GM12873 (cell line): Measurements from ENCODE around the gene MAP3K12.

Experiments used
- TF ChIP-seq, protein P1 (sequence below): IDR thresholded peaks from 2 replicates; pipeline ENCODE4 v1.5.1; 2012; ENCODE audit warnings: low read depth, mild to moderate bottlenecking, moderate library complexity, low read length, control low read depth; ENCODE audit not compliant: insufficient read depth; ENCODE audit errors: missing control alignments

MAP3K12 gene

DNA sequence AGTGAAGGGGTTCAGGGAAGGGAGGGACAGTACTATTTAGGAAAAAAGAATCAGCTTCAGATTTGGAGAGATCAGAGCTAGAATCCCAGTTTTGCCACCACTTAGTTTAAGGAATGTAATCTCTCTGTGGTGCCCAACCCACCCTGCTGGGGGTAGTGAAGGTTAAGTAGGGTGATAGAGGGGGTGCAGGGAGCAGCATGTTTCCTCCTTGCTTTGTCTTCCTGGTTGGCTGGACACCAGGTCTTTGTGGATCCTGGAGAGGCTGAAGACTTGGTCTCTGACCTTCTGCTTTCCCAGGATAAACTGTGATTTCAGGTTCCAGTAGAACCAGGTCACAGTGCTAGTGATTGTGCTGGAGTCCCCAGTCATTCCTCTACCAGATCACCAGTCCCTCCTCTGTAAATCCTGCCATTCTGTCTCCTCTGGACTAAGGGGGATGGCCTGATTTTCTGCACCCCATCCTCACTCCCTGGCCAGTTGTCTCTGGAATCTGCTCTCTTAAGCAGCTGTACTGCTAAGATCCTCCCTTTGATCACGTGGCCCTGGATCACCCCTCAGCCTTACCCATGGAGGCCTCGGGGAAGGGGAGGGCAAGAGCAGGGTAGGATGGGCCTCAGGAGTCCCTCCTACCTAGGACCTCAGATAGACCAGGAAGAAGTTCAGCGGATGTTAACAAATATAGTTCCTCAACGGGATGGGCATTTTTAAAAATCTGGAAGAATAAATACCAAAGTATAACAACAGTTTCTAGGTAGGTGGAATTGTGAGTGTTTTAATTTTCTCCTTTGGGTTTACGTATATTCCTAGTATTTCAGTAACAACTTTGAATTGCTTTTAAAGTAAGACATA lies 3.1 kb downstream of the MAP3K12 start:
- TF ChIP-seq, protein P1, sequence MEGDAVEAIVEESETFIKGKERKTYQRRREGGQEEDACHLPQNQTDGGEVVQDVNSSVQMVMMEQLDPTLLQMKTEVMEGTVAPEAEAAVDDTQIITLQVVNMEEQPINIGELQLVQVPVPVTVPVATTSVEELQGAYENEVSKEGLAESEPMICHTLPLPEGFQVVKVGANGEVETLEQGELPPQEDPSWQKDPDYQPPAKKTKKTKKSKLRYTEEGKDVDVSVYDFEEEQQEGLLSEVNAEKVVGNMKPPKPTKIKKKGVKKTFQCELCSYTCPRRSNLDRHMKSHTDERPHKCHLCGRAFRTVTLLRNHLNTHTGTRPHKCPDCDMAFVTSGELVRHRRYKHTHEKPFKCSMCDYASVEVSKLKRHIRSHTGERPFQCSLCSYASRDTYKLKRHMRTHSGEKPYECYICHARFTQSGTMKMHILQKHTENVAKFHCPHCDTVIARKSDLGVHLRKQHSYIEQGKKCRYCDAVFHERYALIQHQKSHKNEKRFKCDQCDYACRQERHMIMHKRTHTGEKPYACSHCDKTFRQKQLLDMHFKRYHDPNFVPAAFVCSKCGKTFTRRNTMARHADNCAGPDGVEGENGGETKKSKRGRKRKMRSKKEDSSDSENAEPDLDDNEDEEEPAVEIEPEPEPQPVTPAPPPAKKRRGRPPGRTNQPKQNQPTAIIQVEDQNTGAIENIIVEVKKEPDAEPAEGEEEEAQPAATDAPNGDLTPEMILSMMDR, result no peak

DNA sequence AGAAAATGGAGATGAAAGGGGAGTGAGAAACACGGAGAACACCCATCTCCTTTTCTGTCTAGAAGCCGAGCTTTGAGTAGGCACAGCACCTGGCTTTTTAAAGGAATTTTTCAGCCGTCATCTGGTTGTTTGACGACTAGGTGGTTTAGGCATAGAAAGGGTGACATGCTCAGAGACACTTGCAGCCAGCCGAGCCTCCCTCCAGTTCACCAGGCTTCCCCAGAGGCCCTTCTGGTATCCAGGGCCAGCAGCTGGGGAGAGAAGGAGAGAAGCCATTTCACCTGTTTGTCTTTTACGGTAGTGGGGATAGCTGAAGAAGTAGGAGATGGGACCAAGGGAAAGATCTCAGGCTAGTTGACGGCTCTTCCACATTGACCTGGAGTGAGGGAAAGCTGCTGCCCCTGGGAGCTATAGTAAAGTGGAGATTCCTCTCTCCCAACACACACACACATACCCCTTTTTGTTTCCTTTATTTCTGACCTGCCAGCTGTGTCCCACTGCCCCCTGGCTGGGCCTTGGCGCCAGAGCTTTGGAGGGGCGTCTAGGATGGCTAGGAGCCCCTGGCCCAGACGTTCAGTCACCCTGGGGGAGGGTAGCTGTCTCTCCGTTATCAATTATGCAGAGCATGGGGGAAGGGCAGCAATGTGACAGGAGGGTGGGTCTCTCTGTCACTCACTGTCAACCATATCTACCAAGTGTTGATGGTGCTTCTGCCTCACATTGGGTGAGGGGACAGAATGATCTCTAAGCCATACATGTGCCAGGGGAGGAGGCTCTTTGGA lies 5.5 kb downstream of the MAP3K12 start:
- TF ChIP-seq, protein P1, result no peak

DNA sequence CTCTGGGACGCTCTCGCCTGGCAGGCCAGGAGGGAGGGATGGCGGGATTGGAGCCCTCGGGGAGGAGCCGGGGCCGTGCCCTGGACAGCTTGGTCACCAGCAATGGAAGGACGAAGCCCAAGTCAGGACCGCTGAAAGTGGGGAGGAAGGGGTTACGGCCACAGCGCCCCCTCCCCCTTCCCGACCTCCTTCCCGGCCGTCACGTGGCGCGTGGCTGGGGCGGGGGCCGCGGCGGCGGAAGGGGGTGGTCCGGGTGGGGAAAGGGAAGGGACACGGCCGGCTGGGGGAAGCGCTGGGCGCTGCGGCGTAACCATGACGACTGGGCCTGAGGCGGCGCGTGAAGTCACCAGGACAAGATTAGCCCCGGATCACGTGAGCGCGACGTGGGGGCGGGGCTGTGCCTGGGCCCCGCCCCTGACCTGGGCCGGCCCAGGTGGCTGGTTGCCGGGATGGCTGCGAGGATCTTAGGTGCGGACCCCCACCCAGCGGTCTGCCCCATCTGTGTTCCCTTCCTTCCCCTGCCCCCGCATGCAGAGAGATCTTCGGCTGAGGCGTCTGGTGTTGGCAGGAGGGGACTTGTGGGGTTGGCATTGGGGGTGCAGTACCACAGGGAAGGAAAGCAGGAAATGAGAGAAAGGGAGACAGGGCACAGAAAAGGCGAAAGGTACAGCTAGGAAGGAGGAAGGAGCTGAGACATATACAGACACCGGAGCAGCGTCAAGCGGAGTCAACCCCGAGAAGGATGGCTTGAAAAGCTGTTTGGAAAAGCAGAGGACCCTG lies 6.2 kb downstream of the MAP3K12 start:
- TF ChIP-seq, protein P1, result no peak

DNA sequence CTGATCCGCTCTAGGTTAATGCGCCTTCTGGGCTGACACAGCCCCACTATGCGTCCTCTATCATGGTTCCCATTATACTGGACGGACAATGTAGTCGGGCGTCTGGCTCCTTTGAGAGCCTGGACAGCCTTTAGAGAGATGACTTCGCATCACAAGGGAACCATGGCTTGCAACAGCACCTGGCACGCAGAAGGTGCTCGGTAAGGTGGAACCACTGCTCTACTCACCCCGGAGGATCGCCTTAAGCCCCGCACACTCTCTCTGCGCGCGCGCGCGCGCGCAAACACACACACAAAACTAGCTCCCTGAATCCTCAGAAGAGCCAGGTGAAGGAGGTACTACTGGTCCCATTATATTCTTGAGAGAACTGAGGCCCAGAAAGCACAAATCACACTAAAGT lies 7.1 kb downstream of the MAP3K12 start:
- TF ChIP-seq, protein P1, result no peak

DNA sequence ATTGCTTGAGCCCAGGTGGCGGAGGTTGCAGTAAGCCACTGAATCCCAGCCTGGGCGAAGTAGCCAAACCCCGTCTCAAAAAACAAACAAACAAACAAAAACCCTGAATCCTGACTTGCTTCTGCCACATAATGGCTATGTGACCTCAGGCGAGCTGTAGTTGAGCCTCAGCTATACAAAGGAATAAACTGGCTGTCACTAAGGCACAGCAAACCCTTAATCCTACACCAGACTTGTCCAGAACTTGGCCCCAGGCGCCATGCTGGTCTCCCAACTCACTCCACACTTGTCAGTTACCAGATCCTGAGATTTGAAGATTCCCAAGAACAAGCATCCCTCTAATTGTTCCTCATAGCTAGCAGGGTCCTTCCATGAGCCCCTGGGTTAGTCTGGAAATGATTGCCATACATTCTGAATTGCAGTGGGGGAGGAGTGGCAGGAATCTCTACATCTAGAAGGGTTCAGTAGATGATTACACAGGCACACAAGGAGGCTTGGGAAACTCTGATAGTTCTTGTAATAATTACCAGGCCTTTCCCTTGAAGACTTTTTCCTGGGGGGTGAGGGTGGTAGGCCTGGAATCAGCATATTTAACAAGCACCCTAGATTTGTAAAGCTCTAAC lies 9.9 kb downstream of the MAP3K12 start:
- TF ChIP-seq, protein P1, result no peak

DNA sequence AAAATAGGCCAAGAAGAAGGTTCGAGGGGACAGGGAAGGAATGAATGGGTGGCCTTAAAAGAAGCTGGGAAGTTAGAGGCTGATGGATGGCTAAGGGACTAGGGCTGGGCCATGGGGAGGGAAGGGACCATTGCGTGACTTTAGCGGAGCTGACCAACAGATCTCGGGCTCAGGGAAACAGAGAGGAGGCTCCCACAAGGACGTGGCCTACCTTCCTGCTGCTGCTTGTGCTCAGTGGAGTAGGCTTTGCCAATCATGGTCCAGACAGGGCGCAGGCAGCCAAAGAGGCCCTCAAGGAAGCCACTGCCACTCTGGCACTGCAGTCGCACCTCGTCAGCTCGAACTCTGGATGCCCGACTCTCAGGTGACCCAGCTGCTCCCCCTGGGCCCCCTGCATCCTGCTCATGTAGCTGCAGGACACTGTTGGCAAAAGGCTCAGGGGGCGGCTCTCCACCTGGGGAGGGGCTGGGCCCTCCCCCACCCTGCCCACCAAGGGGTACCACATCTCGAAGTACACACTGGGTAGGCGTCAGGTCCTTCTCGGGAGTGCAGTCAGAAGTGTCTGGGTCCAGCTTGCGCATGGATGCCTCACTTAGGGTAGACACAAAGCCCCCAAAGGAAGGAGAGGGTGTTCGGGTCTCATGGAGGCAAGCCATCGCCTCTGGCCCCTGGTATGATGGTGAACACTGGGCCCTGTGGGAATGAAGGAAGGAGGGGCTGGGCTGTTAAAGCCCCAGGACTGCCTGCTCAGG lies 12.3 kb downstream of the MAP3K12 start:
- TF ChIP-seq, protein P1, result no peak
